G401 (cell line): ENCODE results near the gene TNFSF11. TPM values are rescaled to one million over a fixed set of nuclear protein-coding genes. Genes with fewer than 3 reads are reported as not detected.

Source experiments
- DNase-seq: peaks from one replicate; pipeline ENCODE4 v3.0.0-alpha.2; 2015; ENCODE audit warnings: low spot score
- in situ Hi-C: cut with HindIII; loops from 2 replicates; pipeline ENCODE4 v1.10.0; 2016; ENCODE audit warnings: low sequenced_read_pairs, mixed read lengths
- total RNA-seq: library from RNA; depleted of rRNA; stranded (reverse); fragments of >200 nt; shearing (Covaris generic); gene quantifications from 2 replicates; pipeline ENCODE4 v1.2.3, GENCODE V29; 2014

The TNFSF11 gene
- total RNA-seq, 1 experiment from 2014 or later: not detected

DNA sequence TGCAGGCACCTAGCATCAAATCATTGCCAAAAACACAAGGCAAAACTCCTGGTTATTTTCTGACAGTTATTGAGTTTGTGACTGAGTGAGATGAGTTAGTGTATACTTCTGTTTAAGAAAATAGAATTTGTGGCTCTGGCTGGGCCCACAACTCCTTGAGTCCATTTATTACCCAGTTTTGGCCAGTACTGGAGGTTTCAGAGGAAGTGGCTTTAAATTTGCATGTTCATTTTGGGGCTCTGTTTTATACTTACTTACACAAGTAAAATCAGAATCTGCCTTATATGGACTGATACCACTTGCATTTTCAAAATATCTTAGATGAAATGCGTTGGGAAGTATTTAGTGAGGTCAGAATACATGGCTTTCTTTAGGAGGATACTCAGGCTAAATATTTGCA, 29.0 kb downstream of the TNFSF11 start:
- in situ Hi-C loops: no loop called here
- no peak for DNase-seq

DNA sequence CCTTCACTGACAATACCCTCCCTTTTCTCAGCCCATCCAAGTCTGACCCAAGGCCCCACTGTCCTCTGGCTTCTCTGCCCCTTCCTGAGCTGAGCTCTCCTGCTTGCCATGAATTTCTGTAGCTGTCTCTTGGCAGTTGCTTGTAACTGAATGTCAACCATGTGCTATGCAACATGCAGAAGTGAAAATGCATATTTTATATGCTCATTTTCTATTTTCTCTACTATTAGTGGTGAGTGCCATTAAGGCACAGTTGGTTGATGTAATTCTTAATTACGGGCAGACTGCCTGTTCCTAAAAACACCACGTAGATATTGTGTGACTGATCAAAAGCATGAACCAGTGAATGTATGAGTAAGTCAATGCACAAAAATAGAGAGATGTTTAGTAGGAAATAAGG, 29.6 kb downstream of the TNFSF11 start:
- DNase-seq: no peak
- in situ Hi-C loops: no loop called here

DNA sequence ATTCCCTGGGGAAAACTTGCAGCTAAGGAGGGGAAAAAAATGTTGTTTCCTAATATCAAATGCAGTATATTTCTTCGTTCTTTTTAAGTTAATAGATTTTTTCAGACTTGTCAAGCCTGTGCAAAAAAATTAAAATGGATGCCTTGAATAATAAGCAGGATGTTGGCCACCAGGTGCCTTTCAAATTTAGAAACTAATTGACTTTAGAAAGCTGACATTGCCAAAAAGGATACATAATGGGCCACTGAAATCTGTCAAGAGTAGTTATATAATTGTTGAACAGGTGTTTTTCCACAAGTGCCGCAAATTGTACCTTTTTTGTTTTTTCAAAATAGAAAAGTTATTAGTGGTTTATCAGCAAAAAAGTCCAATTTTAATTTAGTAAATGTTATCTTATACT, 33.6 kb downstream of the TNFSF11 start:
- DNase-seq: no peak

DNA sequence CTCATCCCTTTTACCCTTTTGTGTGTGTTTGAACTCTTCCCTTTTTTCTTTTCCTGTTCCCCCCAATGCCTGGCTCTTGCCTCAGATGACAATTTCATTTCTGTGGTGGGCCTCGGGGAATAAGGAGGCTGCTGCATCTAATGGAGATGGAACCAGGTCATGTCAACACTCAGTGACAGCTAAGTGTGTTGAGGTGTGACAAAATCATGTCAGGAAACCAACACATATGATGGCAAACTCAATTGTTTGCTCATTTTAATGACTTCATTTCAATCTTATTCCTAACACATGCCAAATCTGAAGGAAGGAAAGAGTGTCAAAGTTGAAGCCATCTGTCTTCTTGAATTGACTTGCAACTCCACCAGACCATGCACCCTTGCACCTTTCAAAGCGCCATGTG, 36.7 kb downstream of the TNFSF11 start:
- no peak for DNase-seq
- in situ Hi-C loops: no loop called here

More for the DNA sequence above, 33.6 kb downstream of the TNFSF11 start:
- in situ Hi-C loops: no loop called here

DNA sequence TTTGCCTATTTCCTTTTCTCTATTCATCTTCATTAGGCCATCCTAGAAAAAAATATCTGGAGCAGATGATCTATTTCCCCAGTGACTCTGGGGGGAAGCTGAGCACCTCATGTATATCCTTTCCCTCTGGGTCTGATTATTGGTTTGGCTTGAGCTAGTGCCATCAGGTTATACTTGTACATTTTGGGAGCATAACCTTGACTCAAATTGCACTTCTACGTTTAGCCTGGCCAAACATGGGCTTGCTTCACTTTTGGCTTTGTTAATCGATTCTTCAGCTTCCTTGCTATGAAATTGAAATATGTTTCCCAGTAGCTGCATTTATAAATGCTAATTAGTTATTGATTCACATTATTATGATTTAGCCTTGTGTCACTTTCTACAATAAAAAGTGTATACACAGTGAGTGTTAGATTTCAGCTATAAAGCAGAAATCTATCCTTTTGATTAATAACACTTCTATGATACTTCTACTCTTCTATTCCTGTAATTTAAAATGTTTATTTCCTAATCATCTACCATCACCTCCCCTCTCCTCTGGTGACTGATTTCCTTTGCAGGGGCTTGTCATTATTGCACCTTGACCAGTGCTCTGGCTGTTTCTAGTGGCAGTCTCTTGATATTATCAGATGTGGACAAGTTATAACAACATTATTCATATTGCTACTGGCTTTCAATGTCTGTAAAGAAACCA, 37.3 kb downstream of the TNFSF11 start:
- no peak for DNase-seq
- in situ Hi-C loops: no loop called here

DNA sequence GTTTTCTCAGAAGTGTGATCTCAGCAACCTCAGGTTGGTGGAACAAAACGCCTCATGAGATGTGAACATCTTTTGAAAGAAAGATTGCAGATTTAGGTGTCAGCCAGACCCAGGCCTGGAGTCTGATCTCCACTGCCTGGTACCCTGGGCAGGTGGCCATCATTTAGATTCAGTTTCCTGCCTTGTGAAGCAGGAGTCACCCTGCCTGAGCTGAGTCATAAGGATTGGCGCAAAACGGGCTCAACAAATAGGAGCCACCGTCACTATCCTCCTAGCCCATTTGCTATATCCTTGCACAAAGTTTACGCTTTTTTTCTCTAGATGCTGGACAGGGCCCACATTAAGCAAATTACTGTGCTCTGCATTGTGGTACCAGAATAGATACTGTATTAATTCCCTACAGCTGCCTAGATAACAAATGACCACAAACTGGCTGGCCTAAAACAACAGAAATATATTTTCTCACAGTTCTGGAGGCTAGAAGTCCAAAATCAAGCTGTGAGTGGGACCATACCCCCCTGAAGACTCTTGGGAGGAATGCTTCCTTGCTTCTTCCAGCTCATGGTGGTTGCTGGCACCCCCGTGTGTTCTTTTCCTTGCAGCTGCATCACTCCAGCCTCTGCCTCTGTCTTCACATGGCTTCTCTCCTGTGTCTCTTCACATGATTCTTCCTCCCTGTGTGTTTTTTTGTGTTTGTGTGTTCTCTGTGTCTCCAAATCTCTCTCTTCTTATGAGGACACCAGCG, 38.2 kb downstream of the TNFSF11 start:
- DNase-seq: no peak
- in situ Hi-C loops: no loop called here

DNA sequence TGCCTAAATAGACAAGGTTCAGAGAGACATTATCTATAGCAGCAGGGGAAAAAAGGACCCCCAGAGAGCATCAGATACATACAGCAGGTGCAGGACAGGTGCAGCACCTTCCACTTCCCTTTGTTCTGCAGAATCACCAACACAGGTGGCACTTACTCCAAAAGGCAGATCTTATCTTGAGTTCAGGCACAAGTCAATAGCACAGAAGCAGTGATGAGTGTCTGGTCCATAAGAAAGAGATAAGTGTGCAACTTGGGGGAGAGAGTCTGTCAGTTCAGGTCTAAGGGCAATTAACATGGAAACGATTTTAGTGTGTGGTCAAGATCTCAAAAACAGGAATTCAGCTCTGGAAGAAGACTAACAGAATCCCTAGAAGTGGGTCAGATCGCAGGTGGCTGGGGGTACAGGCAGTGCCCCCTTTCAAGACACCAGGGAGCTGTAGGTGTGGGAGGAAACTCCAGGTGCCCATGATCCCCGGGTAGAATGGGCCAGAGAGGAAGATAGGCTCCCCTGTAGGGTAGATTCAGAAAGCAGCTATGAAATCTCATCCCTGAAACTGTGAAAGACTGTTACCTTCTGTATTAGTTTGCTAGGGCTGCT, 40.6 kb downstream of the TNFSF11 start:
- no peak for DNase-seq
- in situ Hi-C loops: no loop called here

DNA sequence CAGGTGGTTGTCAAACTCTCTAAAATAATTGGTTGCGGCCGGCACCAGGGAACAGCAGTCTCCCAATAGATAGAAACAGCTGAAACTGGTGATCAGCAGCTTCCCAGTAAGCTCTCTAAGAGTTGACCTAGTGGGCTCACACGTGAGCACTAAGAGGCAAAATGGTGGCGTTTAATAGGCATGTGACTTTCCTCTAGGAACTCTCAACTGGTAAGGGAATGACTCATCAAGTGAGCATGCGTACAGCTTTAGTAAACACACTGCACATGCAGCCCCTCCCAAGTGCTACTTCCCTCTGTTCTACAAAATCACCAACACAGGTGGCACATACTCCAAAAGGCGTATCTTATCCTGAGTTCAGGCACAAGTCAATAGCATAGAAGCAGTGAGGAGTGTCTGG, 41.7 kb downstream of the TNFSF11 start:
- in situ Hi-C loops: no loop called here
- no peak for DNase-seq

DNA sequence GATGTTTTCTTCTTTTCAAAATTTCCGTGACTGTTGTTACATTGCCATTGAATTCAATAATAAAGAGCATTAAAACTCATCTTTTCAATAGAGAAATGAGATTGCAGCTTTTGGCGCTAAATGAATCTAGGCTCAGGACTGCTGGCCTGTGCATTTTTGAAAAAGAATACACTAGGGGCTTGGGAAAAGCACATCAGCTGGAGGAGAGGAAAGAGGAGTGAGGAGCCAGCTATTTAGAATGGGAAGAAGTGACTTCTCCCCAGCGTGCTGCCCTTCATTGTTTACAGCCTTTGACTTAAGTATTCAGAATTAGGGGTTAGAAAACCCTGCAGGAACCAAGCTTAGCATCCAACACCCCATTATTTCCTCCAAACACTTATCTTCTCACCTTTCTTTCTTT, 43.3 kb downstream of the TNFSF11 start:
- no peak for DNase-seq
- in situ Hi-C loops: no loop called here

DNA sequence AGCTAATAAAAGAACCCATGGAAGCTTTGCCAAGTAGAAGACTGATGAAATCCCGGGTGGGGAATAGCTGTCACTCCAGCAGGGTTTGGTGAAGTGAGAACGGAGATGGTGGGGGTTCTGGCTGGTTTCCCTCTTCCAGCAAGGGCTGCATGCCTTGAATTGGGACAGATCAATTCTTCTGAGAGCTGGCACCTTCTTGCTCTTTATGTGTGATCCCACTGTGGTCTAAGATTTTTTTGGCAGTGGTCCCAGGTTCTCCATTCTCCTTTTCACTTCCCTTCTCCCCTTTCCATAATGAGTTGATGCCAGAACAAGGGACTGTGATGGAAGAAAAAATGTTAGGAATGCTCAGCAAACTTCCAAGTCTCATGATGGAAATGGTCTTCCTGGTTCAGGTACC, 50.0 kb downstream of the TNFSF11 start:
- in situ Hi-C loops: no loop called here
- DNase-seq: no peak

DNA sequence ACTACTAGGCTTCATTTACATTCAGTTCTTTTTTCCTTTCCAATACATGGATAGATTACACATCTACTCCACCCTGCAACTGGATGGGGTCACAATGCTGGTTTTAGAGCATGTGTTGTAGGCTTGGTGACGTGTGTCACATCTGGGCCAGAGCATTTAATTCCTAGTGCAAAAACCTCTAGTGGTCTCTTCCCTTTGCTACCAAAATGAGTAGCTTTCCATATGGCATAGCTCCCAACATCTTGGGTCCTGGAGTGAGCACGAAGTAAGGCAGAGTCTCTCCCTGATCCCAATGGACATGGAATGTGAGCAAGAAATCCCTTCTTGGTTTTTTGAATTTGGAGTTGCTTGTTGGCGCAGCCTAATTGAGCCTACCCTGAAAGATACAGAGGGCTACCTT, 51.7 kb downstream of the TNFSF11 start:
- no peak for DNase-seq
- in situ Hi-C loops: no loop called here

DNA sequence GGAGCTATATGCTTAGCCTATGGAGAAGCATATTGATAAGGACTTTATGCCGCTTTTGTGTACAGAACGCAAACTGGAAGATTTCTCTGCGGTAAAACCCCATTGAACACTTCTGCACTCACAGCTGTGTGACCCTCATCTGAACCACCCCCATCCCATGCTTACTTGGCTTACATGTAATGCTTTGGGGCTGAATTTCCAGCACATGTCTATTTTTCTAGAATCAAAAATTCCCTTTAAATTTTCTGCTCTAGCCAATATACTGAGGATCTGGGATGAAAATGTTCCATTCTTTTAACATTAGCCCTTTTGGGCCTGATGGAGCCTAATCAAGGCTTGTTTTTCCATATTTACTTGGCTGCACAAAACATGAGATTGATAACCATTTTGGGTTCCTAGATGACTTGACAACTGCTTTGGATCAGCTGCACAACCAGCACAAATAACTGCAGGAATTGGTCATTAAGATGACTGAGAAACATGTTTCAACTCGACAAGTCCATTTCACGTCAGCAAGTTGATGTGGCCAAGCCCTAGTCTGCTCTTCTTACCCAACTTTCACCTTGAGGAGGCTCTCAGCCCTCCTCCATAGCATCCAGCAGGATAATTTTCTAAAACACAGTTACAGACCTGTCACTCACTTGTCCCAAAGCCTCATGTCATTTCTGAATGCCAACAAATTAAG, 52.4 kb downstream of the TNFSF11 start:
- in situ Hi-C loops: no loop called here
- DNase-seq: no peak

DNA sequence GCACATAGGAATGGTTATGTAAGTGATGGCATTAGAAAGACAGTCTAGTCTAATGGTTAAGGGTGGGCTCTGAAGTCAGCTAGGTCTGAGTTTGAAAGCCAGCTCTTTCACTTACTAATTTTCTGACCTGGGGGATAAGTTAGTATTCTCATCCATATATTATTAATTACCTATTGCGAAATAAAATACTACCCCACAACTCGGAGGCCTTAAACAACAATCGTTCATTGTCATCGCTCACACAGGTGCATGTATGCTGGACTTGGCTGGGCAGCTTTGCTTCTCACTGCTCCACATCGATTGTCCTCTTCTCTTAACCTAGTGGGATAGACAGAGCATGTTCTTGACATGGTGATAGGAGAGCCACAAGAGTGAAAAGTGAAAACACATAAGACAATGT, 54.7 kb downstream of the TNFSF11 start:
- in situ Hi-C loops: no loop called here
- DNase-seq: no peak

DNA sequence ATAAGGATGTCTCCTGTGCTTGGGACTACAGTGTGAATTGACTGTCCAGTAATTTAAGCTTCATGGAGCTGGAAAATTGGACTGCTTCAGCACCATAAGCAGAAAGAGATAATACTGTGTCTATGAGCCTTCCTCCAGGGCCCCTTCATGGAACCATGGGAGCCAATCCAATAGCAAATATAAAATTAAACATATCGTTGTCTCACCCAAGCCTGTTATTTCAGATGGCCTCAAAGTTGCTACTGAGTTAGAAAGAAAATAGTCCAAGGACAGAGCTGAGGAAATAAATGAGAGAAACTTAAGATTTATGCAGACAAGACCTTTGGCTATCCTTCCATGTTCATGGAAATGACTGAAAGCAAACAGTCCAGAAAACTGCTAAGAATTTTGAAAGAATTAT, 57.2 kb downstream of the TNFSF11 start:
- no peak for DNase-seq
- in situ Hi-C loops: no loop called here

DNA sequence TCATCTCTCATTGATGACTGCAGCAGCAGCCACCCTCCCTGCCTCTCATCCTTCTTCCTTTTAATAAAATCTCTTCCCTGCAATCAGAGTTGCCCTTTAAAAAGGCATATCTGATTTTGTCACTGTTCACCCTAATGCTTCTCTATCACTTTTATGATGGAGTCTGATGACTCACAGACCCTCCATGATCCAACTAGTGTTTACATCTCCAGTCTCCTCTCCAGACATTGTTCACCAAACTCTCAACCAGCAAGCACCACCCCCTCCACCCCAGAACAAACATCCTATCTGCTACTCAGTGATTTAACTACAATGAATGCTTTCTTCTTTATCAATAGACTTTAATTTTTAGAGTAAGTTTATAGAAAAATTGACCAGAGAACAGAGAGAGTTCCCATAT, 59.5 kb downstream of the TNFSF11 start:
- in situ Hi-C loops: no loop called here
- no peak for DNase-seq

DNA sequence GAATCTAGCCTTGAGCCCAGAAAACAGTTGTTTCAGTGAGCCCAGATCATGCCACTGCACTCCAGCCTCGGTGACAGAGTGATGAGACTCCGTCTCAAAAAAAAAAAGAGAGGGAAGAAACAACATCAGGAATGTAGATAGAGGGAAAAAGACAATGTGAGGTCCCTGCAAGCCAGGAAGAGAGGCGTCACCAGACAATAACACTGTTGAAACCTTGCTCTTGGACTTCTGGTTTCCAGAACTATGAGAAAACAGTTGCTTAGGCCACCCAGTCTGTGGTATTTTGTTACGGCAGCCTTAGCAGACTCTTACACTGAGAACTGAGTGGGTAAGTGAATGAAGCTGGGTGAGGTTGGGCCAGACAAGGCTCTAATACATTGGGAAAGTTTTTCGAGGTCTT, 64.1 kb downstream of the TNFSF11 start:
- no peak for DNase-seq
- in situ Hi-C loops: no loop called here

DNA sequence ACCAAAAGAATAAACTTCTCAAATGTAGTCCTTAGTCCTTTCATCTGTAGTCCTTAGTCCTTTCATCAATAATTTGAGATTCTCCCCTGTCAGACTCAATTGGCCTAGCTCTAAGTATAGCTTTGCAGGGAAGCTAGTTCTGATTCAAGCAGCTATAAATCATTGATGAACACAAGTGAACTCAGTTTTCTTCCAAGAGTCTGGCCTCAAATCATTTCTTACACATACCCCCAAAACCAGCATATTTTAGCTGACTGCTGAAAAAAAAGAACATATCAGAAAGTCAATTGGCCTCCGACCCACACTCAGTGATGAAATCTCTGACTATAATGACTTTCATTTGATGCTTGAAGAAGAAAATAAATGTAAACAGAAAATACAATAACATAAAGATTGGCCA, 64.9 kb downstream of the TNFSF11 start:
- DNase-seq: no peak
- in situ Hi-C loops: no loop called here

DNA sequence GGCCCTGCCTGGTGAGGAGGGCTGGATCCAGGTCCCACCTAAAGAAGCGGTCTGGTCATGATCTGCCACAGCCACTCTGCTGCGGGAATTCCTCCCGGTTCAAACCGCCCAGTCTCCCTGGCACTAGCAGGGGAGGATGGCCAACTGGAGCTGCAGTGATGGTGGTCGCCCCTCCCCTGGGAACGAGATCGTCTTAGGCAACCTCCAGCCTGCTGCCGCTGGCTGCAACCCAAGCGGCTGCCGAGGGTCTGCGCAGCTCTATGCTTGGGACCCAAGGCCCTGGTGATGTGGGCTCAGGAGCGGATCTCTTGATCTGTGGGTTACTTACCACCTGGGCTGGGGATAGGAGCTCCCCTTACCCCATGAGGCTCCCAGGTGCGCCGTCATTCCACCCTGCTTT, 69.1 kb downstream of the TNFSF11 start:
- no peak for DNase-seq
- in situ Hi-C loops: no loop called here

DNA sequence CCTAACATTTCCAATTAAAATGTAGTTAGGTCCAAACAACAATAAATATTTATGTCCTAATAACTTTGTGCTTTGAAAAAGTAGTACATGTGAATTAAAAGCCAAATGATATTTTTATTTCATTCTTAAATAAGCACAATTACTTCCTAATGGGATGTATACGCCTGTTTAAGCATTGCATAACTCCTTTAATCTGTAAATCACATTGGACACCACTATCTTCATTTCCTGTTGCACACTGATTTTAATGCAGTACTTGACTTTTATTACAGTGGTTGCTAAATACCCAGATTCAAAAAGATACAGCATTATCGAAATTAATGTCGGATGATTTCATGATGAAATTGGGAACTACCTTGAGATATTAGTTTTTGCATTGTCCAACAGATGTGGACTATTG, 70.9 kb downstream of the TNFSF11 start:
- no peak for DNase-seq
- in situ Hi-C loops: no loop called here

DNA sequence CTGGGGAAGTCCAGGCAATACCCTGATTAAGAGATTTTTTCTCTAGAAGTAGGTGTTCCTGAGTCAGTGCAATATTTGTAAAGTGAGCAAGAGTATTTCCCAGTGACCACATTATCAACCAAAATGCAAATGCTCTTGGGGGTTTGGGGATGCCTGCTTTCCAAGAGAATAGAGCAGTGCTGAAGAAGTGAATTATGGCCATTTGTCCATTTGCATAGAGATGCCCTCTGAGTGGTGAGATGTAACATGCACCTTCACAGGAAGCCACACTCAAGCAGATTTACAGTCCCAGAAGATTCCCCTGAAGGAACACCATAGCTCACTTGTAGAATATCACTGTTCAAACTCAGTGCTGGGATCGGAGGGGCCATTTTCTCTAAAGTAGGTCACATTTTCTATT, 71.8 kb downstream of the TNFSF11 start:
- DNase-seq: no peak
- in situ Hi-C loops: no loop called here
